Erythroblast (primary cell): ENCODE measurements around the gene ANGEL1.

Source experiments
- GATA1 ChIP-seq: IDR thresholded peaks from 2 replicates; pipeline ENCODE4 v1.6.1; 2011; ENCODE audit warnings: low read depth, mild to moderate bottlenecking, control low read depth, low read length, moderate library complexity
- POLR2A ChIP-seq: IDR thresholded peaks from 2 replicates; pipeline ENCODE4 v1.6.1; 2011; ENCODE audit warnings: mild to moderate bottlenecking, low read length

GRCh38 chr14:76761136-76761959, 51.3 kb downstream of the ANGEL1 start, which contains the start of gene VASH1:
- no peak for TF ChIP-seq POLR2A
- no peak for TF ChIP-seq GATA1
